H1 (cell line): Measurements from ENCODE around the gene H2AZ2. TPM values are rescaled to one million over a fixed set of nuclear protein-coding genes. Genes with fewer than 3 reads are reported as not detected.

Experiments used
- ATF2 ChIP-seq: IDR thresholded peaks from 2 replicates; pipeline ENCODE4 v1.6.1; 2012; ENCODE audit warnings: low read length, inconsistent platforms
- BRCA1 ChIP-seq: IDR thresholded peaks from 2 replicates; pipeline ENCODE4 v1.6.1; 2012; ENCODE audit warnings: low read depth, low read length, improper control_type of control experiment
- CHD7 ChIP-seq: fragments of 300-600 bp; sonication (generic); IDR thresholded peaks from 2 replicates; pipeline ENCODE4 v1.7.1; 2012; ENCODE audit warnings: low read length, moderate library complexity, mild to moderate bottlenecking, inconsistent platforms; ENCODE audit not compliant: insufficient replicate concordance
- KDM1A ChIP-seq: fragments of 200-600, 300-600 bp; sonication (generic); IDR thresholded peaks from 2 replicates; pipeline ENCODE4 v1.7.1; 2016; ENCODE audit warnings: mild to moderate bottlenecking, low read length, borderline replicate concordance
- NANOG ChIP-seq: IDR thresholded peaks from 2 replicates; pipeline ENCODE4 v1.6.1; 2011; ENCODE audit warnings: low read length, low read depth, mild to moderate bottlenecking, inconsistent platforms; ENCODE audit not compliant: insufficient read depth, poor library complexity, severe bottlenecking
- NRF1 ChIP-seq: IDR thresholded peaks from 2 replicates; pipeline ENCODE4 v1.6.1; 2011; ENCODE audit warnings: mild to moderate bottlenecking, low read depth, low read length, improper control_type of control experiment
- POLR2A ChIP-seq, 2 experiments: IDR thresholded peaks; 1 replicate in 1 of 2; 2 replicates in 1 of 2; pipeline ENCODE4 v1.6.1; 2011; ENCODE audit warnings: low read depth in 2 of 2, low read length in 2 of 2, mild to moderate bottlenecking in 2 of 2; ENCODE audit errors: control extremely low read depth in 1 of 2
- USF2 ChIP-seq: IDR thresholded peaks from 2 replicates; pipeline ENCODE4 v1.6.1; 2011; ENCODE audit warnings: low read length, improper control_type of control experiment
- polyA plus RNA-seq, 7 experiments: library from polyadenylated mRNA; depleted of rRNA in 3 of 7; stranded (reverse) in 5 of 7; unstranded in 2 of 7; fragments of >200 nt in 5 of 7; fragments of 200-250 nt in 2 of 7; gene quantifications; 1 replicate in 5 of 7; 2 replicates in 1 of 7; 4 replicates in 1 of 7; pipeline versions ENCODE4 v1.2.1 to v1.2.3, GENCODE V29; 2011 to 2013; ENCODE audit warnings: missing spikeins in 2 of 7, mixed read lengths in 2 of 7
- total RNA-seq: library from RNA; stranded (reverse); fragmentation: NEBNext Ultra II Directional; extraction: Animal tissue kit (Norgen Biotek cat#: 25700); gene quantifications from 2 replicates; pipeline ENCODE4 v1.2.1, GENCODE V29; 2021

Gene H2AZ2
- total and polyA plus RNA-seq, 2 of the 8 experiments (the other 6 are each of a cell fraction or from before 2014, with no cell fraction given), result 168 to 187 TPM

- TF ChIP-seq CHD7 (no peak), KDM1A (no peak), ATF2 (no peak), USF2 (no peak), NANOG (no peak), BRCA1 (no peak), POLR2A (IDR thresholded peaks at IDR 0.05; ENCODE audit: control extremely low read depth in 1 of 2, low read depth in 2 of 2, low read length in 2 of 2) (peak; percentile 7 to 14; a peak in 2 of 3 replicates), NRF1 (no peak)
Measured at GRCh38 chr7:44798649-44799305, 49.1 kb downstream of the H2AZ2 start (continued).
